ENCODE results near the gene FBRS. TPM values are rescaled to one million over a fixed set of nuclear protein-coding genes. Genes with fewer than 3 reads are reported as not detected.

FBRS gene
- total RNA-seq, 6 donors from 2014 or later, result 38.0 to 150 (median 70.4) TPM

DNA sequence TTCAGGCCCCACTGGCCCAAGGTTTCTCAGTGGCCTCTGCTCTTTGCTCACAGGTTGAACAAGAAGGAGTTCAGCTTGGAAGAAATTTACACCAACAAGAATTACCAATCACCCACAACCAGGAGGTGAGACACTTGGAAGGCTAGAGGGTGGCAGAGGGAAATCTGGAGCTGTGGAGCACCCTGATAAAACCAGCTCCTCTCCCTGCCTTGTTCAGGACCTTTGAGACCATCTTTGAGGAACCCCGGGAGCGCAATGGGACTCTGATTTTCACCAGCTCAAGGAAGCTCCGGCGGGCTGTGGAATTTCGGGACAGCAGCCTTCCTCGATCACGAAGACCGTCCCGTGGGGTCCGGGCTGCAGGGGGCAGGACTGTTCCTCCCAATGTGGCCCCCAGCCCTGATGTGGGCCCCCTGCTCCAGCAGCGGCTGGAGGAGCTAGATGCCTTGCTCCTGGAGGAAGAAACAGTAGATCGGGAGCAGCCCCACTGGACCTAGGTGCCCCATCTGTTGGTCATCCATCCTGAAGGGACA is 2.4 kb upstream of the FBRS start:
- ATAC-seq (ENCODE audit: low FRiP score in 2 of 2), result no peak
- peak in 1 of 2 donors; percentile 62 for DNase-seq
- Histone ChIP-seq H3K27me3 (no peaks in the 10 kb centered on the region), H3K36me3 (peaks cover 29 to 47% (median 38%) of the 10 kb centered on the region in 4 donors), H3K4me1 (peaks cover 25 to 38% (median 31%) of the 10 kb centered on the region in 4 donors), H3K9me3 (no peaks in the 10 kb centered on the region), H3K27ac (peak overlapping the region in 1 of 4 donors; percentile 15), H3K4me3 (no peak overlapping the region)
- TF ChIP-seq, protein P1, sequence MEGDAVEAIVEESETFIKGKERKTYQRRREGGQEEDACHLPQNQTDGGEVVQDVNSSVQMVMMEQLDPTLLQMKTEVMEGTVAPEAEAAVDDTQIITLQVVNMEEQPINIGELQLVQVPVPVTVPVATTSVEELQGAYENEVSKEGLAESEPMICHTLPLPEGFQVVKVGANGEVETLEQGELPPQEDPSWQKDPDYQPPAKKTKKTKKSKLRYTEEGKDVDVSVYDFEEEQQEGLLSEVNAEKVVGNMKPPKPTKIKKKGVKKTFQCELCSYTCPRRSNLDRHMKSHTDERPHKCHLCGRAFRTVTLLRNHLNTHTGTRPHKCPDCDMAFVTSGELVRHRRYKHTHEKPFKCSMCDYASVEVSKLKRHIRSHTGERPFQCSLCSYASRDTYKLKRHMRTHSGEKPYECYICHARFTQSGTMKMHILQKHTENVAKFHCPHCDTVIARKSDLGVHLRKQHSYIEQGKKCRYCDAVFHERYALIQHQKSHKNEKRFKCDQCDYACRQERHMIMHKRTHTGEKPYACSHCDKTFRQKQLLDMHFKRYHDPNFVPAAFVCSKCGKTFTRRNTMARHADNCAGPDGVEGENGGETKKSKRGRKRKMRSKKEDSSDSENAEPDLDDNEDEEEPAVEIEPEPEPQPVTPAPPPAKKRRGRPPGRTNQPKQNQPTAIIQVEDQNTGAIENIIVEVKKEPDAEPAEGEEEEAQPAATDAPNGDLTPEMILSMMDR (IDR thresholded peaks at IDR 0.05), result no peak
- TF ChIP-seq EP300 (IDR thresholded peaks at IDR 0.05) (no peak), POLR2AphosphoS5 (IDR thresholded peaks at IDR 0.05) (no peak), POLR2A (IDR thresholded peaks at IDR 0.05) (no peak)
- 98 to 99% methylated on average over 9 to 12 of the region's 12 CpGs for WGBS, 2 donors

DNA sequence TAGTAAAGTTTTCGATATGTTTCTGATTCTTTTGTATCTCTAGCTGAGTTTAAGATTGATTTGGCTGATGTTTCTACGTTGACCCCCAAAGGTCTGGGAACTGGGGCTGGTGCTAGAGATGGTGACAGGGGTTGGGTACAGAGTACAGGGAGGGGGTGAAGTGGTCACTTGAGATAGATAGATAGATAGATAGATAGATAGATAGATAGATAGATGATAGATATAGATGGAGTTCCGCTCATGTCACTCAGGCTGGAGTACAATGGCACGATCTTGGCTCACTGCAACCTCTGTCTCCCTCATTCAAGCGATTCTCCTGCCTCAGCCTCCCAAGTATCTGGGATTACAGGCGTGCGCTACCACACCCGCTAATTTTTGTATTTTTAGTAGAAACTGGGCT is 1.8 kb upstream of the FBRS start:
- 92 to 95% methylated on average over 8 of the region's 8 CpGs for WGBS, 2 donors
- Histone ChIP-seq H3K27me3 (no peaks in the 10 kb centered on the region), H3K9me3 (no peaks in the 10 kb centered on the region), H3K36me3 (peaks cover 29 to 51% (median 41%) of the 10 kb centered on the region in 4 donors), H3K4me1 (peaks cover 30 to 43% (median 36%) of the 10 kb centered on the region in 4 donors), H3K4me3 (no peak overlapping the region), H3K27ac (peak overlapping the region in 3 of 4 donors; percentile 73 to 98 (median 84))
- TF ChIP-seq POLR2A (IDR thresholded peaks at IDR 0.05), result no peak
- no peak for TF ChIP-seq EP300 (IDR thresholded peaks at IDR 0.05)
- TF ChIP-seq, protein P1 (IDR thresholded peaks at IDR 0.05), result no peak
- no peak for DNase-seq
- ATAC-seq (ENCODE audit: low FRiP score in 2 of 2), result no peak

DNA sequence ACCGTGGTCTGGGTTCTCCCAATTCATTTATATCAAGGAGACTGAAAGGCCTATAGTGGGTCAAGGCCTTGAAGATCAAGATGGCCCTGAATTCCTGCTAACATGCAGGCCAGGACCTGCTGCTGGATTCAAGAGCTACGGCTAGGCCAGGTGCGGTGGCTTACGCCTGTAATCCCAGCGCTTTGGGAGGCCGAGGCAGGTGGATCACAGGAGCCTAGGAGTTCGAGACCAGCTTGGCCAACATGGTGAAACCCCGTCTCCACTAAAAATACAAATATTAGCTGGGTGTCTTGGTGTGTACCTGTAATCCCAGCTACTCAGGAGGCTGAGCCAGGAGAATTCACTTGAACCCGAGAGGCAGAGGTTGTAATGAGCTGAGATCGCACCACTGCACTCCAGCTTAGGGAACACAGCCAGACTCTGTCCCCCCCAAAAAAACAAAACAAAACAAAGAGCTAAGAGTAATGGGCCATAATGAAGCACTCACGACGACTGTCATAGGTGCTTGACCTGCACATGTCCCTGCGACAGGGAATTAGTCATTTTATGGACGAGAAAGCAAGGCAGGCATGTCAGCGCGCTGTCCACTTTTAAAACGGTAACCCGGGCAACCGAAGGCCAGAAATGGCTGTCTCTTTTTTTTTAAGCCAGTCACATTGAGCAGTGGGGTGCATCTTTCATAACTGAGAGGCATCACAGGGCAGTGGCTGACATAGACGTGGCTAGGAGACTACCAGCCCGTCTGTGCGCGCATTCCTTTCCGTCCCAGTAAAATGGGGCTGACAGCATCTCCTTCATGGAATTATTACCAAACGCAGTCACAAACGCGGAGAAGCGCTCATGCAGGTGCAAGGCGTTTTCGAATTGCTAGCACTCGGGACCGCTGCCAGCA is 1.0 kb upstream of the FBRS start:
- no peak for TF ChIP-seq POLR2A (IDR thresholded peaks at IDR 0.05)
- peaks cover 34 to 43% (median 35%) of the 10 kb centered on the region in 4 donors for H3K4me1 ChIP-seq
- peak in 1 of 2 donors; percentile 35 for DNase-seq
- H3K4me3 ChIP-seq, result peak overlapping the region in 3 of 4 donors; percentile 49 to 97 (median 93)
- H3K27me3 ChIP-seq, result no peaks in the 10 kb centered on the region
- H3K27ac ChIP-seq, result peak overlapping the region; percentile 73 to 99 (median 91)
- WGBS, 2 donors, result 23 to 37% methylated on average over 21 to 32 of the region's 32 CpGs
- ATAC-seq (ENCODE audit: low FRiP score in 2 of 2), result peak in 1 of 2 donors; percentile 0
- H3K9me3 ChIP-seq, result no peaks in the 10 kb centered on the region
- H3K36me3 ChIP-seq, result peaks cover 31 to 59% (median 47%) of the 10 kb centered on the region in 4 donors

DNA sequence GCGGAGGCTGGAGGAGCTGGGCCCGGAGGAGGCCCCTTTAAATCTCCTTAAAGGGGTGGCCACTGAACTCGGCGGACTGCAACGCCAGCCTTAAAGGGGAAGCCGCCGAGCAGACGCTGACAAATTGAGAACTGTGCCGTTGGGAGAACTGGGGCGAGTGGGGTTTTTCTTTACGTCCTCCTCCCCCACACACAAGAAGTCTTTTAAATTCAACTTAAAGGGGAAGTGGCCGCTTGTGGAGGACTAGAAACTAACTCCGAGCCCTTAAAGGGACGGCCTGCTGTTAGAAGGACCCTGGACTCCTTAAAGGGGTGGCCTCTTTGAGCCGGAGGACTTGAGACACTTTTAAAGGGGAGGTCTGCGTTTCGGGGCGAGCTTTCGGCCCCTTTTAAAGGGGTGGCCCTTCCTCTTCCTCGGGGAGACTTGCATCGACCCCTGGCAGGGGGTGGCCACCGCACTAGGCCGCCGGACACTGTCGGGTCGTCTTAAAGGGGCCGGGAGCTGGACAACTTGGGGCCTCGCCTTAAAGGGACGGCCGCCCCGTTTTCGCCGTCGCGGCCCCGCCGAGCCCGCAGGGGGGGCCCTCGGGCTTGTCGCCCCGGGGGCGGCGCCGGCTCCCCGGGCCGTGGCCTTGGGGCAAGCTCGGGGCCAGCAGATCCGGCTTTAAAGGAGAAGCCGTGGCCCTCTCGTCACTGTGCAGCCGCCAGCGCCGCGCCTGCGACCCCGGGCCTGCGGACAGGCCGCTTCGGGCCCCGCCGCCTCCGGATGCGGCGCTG is 688 bp downstream of the FBRS start:
- Histone ChIP-seq H3K4me3 (peak overlapping the region; percentile 38 to 98 (median 95)), H3K27me3 (no peaks in the 10 kb centered on the region), H3K9me3 (no peaks in the 10 kb centered on the region), H3K36me3 (peaks cover 28 to 59% (median 52%) of the 10 kb centered on the region in 4 donors), H3K4me1 (peaks cover 33 to 53% (median 35%) of the 10 kb centered on the region in 4 donors), H3K27ac (peak overlapping the region; percentile 97 to 100 (median 98))
- peak; percentile 48 to 95 for ATAC-seq (ENCODE audit: low FRiP score in 2 of 2)
- peak; percentile 94 to 96 for DNase-seq
- WGBS, 2 donors, result 0% methylated on average over 11 to 26 of the region's 64 CpGs
- TF ChIP-seq, protein P1 (IDR thresholded peaks at IDR 0.05), result peak in 3 of 6 experiments; percentile 7 to 41 (median 33)
- peak in 1 of 2 donors; percentile 55 for TF ChIP-seq POLR2AphosphoS5 (IDR thresholded peaks at IDR 0.05)
- peak in 1 of 4 donors; percentile 49 for TF ChIP-seq POLR2A (IDR thresholded peaks at IDR 0.05)
- TF ChIP-seq EP300 (IDR thresholded peaks at IDR 0.05), result no peak
